ENCODE data around the gene ERG.

Gene ERG

DNA sequence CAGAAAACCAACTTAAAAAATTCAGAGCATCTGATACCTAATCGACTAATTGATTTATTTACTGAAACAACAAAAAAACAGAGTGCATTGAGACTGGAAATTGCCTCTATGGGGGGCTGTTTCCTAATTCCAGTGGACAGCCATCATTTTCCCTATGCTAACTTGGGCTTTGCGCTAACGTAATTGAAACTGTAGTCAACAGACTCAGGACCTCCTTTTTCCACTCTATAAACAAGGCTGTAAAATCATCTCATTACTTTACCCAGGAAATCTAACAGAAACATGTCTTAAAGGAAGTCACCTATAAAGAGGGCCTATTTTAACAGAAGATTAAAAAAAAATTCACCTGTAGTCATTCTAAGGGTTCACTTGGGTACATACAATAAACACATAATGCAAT lies 2.1 kb downstream of the ERG start:
- no peak for DNase-seq

DNA sequence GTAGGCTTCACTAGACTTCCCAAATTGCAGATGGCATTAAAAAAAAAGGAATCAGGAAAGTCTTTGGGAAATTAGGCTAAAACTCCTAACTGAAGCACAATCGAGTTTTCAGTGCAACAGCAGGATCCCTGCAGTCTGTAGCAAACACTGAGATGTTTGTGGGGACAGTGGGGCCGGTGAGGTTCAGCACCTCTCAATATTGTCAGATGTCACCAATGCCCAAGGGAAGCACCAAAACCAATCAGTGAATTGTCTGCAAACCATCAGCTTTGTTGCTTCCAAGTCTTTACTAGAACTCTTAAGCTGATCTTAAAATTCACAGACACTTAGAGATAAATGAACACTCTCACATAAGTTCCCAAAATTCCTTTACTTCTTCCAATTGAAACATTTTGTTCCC lies 2.6 kb downstream of the ERG start:
- no peak for DNase-seq

DNA sequence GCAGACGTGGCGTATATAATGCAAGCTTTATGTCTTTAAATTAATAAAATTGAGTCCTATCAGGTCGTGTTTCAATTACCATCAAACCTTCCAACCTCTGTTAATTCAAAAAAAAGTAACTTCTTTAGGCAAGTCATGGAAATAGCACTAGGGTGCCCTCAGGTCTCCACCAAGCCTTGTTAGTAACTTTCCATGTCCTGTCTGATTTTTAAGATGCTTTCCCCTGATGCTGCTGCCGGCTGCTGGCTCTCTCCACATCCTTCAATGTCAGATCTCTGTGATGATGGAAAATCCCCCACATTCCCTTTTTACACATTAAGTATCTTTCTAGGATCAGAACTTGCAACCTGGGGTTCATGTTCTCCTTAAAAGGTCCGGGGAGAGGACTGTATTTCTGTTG lies 3.0 kb downstream of the ERG start:
- DNase-seq = no peak

DNA sequence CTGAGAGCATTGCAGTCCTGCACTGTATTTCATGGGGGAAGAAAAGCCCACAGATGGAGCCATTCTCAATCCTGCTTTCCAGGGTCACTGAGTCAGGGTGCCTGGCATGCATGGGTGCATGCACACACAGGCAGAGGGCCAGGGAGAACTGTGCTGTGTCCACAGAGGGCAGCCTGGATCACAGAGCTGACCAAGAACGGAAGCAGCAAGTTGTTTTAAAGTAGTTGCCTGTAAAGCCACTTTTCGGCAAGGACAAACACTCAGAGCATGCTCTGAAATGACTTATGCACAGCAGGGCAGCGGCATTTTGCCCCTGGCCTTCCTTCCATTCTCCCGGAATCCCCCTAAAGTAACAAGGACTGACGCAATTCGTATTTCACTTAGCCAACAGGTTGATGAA lies 3.6 kb downstream of the ERG start:
- DNase-seq = no peak

DNA sequence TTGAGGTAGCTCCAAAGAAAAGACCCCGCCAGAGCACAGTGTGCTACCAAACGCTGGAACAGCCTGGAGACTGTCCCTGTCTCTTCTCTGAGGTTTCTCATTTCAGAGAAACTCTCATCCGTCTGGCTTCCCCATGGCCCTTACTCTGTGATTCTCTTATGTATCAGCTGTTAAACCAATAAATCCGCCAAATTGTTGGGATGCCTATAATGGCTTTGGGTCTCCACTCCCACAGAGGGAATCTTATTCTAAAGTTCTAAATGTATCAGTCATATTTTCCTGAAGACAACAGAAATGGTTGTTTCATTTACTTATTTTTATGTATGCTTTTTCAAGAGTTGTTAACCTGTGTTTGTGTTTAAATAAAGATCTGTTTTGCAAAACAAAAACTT lies 4.0 kb downstream of the ERG start:
- no peak for DNase-seq

DNA sequence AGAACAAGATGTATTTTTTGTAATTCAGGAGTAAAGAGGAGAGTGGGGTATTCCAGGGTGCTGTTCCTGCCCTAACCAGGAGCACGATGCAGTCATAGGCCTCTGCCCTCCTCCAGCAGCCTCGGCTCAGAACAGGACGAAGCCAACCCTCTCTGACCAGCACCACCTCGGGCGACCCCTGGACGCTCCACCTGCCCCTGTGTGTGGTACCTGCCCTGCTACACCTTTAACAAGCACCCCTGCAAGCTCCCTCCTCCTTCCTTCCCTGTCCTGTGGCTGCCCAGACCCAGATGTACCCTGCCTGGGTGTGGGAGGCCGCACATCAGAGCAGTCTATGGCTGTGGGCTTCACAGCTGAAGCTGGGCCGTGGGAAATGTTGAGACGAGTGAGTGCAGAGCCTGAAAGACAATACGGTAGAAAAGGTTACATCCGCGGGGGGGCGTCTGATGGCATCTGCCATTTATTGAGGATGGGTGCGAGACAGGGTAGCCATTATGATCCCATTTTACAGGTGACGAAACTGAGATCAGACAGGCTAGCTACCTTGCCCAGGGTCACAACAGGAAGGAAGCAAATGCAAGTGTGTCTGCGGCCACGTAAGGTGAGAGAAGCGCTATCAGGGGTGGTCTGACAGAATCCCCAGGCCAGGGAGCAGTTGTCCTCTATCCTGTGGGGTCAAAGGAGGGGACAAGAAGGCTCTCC lies 4.6 kb downstream of the ERG start:
- DNase-seq = no peak

DNA sequence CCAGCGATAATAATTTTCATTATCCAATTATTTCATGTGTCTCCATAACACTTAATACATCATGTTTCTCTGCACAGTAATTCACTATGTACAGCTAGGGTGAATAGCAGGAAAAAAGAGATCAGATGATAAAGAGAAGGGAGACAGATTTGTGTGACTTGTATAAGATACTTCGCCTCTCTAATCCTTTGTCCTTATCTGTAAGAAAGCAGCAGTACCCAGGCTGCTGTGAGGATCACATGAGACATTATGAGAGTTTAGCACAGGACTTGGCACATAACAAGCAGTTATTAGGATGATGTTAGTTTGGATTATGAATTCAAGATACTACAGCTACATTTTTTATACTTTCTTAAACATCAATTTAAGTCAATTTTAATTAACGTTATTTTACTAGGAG lies 6.3 kb downstream of the ERG start:
- DNase-seq = no peak

DNA sequence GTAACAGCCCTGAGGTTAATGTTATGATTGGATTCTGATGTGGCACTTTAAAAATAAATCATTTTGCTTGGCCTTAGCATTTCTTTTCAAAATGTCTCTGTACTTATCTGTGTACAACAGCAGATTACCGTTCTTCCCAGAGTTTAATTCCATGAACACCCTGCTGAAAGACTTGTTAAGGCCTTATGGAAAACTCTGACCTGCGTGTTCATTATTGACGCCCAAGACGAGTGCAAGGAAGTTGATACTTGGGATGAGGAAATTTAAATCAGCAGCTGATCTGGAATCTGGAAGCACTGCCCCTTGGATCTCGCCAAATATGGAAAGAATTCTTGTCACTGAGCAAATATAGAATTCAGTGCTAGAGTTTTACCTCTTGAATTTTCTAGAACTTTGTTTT lies 6.7 kb downstream of the ERG start:
- no peak for DNase-seq

DNA sequence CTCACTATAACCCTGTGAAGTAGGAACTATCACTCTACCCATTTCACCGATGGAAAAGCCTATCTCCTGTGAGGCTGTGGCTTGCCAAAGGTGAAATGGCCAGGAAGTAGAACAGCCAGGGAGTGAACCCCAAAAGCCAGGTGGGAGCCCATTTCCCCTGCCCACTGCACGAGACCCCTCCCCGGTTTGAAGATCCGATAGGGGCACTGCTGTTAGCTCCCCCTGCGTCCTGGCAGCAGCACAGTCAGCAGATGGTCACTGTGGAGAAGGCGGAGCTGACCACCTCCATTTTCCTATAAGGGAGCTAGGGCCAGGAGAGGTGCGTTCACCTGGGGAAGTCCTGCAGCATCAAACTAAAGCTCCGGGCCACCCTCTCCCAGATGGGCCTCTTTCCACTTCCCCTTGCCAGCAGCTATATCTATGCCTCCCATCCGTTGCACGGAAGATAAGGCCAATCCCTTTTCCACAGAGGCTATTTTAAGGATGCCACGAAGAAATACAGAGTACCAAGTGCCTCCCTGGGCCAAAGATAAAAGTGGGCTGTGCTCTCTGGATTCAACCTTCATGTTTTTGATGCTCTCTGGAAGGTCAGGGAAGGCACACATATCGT lies 7.8 kb downstream of the ERG start:
- DNase-seq = no peak

DNA sequence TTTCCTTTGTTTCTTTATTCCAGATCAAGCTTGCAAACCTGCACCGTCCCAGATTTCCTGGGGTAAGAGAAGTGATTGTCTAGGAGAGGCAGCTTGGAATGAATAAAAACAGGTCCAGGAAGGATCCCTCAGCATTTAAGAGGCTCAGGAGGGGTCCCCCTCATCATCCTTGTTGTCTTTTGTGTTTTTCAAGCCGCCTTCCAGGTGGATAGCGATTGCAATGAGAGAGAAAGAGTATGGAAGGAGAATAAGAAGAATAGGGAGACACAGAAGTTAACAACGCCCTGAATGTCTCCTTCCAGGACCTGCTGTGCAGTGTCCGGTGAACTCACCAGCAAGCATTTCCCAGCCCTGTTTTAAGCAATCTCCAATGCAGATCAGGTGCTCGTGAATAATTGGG lies 8.5 kb downstream of the ERG start:
- no peak for DNase-seq

DNA sequence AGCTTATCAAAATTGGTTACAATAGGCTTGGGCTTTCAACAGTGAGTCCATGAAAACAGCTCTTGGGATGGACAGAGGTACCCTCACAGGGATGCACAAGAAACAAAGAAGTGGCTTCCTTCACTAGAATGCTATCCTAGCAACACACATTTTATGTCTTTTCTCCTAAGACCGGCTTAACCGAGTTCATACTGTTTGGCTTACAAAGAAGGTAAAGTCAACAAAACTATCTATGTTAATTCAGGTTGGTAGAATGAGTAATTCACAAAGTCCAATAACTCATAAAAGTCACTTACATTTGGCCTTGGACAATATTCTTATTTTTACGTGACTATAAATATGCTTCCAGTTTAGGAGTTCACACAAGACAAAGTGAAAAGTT lies 9.0 kb downstream of the ERG start:
- no peak for DNase-seq

DNA sequence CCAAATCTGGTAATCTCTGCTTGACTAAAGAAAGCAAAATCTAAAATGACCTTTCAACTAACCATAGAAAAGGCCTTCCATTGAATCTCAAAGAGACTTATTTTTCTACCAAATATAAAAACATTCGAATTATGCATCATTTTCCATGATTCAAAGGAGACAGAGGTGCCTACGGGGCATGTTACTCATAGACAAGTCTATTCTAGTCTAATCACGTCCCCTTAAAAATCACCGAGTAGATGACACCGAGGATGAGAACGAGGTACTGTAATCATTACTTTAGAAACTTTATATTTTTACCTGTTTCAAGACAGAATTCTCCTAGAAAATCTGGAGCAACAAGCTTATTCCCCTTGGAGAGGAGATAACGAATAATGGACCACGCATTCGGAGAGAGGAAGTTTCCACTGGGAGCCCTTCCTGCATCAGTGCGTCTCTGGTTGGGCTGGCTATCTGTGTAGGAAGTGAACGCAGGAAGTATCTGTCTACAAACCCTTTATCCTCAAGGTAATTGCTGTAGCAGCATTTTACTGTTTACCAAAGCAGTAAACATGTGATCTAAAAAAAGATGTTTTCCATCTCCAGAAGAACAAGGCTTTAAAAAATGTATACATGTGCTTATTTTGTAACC lies 9.5 kb downstream of the ERG start:
- no peak for DNase-seq

DNA sequence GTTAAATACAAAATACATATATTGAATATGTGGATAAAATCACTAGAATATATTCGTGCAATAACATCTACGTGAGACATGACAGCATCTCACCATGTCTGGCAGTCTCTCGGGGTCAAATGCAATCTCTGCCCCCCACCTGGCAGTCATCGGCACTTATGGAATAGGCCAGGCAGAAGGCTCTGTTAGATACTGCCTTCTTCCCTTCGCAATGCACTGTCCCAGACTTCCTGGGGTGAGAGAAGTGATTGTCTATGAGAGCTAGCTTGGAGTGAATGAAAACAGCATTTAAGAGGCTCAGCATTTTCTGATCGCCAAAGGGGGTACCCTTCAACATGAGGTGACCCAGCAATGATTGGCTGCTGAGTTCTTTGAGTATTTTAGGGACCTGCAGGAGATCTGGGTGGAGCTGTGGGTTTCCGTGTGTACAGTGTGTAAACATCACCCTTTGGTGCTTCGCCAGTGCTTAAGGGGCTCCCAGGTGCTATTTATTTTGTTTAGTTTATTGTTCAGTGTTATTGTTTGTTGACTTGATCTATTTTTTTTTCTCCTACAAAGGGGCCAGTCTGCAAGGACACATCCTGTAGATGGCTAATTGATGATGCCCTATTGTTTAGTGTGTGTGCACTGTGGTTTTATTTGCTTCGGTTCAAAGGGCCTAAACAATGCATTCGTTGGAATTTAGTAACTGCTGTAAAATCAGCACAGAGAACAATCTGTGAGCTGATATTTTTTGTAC lies 10.2 kb downstream of the ERG start:
- no peak for DNase-seq

DNA sequence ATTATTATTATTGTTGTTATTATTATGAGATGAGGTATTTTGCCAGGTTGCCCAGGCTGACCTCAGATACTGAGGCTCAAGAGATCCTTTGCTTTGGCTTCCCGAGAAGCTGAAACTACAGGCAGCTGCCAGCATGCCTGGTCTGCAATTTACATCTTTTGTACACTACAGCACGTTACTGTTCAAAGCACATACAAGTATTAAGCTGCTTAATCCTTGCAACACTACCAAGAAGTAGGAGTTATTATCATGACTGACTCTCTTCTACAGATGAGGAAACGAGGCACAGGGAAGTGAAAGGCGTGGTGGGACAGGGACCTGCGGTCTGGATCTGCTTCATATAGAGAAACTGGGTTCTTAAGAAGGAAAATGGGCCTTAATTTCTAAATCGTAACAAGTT lies 11.6 kb downstream of the ERG start:
- DNase-seq = no peak

DNA sequence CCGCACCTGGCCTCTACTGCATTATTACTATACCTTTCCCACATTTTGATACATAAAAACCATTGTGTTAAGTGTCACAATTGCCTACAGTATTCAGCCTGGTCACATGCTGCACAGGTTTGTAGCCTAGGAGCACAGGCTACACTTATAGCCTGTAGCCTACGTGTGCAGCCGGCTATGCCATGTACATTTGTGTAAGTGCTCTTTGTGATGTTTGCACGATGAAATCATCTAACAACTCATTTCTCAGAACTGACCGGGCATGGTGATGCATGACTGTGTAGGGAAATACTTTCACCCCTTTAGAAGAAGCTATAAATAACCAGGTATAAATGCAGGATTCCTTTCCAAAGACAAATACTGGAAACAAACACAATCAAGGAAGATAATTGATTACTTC lies 12.1 kb downstream of the ERG start:
- DNase-seq = no peak

DNA sequence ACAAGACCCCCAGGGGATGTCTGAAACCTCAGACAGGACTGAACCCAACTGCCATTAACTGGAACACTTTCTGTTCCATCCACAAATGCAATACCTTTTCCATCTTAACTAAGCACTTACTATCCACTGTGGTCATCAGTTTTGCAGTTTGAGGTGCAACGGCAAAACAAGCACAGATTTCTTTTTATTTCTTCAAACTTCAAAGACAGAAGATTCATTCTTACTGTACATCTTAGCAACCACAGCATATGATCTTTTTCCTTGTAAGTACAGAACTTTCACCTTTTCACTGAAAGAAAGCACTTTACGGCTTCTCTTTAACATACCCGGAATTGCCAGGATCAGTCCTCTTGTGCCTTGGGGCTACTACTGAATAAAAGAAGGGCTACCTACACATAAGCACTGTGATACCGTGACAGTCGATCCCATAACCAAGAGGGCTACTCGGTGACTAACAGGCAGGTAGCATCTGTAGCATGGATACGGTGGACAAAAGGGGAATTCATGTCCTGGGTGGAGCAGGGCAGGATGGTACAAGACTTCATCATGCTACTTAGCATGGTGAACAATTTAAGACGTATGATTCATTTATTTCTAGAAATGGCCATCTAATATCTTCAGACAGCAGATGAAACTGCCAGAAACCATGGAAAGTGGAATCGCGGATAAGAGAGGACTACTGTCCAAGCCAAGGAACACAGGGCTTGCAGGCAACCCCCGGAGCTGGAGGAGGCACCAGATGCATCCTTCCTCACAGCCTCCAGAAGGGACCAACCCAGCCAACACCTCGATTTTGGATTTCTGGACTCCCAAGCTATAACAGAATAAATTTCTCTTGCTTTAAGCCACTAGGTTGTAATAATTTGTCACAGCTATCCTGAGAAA lies 18.4 kb downstream of the ERG start:
- no peak for DNase-seq

DNA sequence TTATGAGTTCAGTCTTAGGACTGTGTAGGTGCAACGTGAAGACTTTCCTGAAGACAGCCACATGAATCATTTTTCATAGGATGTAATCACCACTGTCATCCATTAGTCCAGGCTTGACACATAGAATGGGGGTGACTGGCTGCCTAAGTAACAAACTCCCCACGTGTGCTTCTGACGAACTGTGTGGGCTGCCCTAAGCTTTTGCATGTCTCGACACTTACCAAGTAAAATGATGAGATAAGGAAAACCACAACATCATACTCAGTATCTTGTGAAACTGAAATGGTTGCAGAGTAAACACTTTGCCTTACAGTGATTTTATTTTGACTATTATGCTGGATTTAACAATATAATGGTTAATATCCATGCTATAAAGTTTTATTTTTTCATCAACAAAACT lies 19.5 kb downstream of the ERG start:
- no peak for DNase-seq

DNA sequence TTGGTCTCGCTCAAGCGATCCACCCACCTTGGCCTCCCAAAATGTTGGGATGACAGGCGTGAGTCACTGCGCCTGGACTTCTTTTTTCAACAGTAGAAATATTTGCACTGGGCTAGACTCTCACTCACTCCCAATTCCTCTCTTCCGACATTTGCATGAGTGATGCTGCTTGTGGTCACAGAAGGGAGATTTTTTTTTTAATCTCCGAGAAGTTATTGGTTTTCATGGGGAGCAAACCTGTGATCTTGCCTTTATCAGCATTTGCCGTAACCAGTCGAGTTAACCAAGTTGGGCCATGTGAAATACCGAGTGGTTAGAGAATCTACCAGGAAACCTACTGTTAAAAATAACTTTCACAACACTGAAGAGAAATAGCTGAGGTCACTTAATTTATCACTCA lies 21.1 kb downstream of the ERG start:
- no peak for DNase-seq

DNA sequence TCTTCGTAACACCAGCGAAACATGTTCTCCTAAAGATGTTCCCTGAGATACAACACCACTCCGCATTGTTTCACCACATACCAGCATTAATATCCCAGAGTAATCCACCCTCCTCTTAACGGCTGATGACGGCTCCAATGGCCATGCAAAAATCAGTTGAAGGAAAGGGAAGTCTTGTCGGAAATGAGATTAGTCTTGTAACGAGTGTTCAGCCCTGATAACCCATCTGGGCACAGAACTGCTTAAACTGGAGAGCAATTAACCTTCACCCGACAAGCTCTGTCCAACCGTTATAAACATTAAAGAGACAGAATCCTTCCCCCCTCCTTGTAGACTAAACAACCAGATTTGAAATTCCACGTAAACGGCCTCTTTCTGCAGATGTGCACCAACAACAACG lies 21.9 kb downstream of the ERG start:
- no peak for DNase-seq

DNA sequence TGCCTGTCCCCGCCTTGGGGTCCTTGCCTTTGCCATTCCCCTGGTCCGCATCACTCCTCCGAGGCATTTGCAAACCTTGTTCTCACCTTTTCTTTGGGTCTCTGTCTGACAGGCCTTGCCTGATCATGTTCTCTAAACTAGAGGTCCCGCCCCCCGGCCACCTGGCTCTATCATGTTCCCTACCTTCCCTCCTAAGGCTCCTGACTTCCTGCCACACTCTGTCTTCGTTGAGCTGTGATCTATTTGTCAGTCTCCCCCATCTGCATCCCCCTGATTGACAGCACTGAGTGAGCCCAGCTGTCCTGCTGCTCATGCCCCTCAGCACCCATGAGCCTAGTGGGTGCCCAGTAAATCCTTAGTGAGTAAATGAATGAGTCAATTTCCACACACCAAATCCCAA lies 22.8 kb downstream of the ERG start:
- no peak for DNase-seq

DNA sequence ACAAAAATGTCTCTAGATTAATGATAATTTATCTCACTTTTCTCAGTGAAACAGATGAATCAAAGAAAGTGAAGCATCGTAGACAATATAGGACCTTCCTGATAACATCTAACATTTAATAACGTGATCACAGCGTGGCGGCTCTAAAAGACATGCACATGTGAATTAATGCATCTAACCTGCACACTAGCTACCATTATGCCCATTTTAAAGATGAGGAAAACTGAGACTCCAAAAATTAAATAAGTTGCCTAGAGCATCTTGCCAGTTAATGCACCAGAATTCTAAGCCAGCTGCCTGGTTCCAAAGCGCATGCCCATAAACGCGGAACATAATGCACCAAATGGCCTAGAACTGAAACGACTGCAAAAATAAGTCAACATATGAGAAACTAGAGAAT lies 23.5 kb downstream of the ERG start:
- DNase-seq = no peak

DNA sequence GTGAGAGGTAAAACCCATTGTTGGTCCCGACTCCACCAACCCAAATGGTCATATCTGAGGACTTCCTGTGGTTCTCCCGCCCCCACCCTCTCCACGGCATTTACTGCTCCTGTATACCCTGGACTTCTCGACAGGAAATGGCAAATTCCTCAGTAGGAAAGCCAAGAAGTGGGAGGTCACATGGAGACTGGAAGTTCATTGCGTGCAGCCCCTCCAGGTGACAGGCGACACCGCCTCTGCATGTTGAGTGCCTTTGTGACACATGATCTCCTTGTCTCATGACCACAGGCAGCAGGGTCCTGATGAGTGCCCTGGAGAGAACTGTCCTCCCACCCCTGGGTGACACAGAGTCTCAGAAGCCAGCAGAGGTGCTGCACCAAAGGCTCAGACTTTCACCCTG lies 24.2 kb downstream of the ERG start:
- no peak for DNase-seq
